Loucy (cell line): ENCODE data around the gene BORCS6.

Source experiments
- H2AFZ ChIP-seq: fragments of 200-600 bp; sonication (generic); 2 replicates; pipeline ENCODE4 v1.6.0; 2016; ENCODE audit warnings: antibody characterized with exemption, mild to moderate bottlenecking, low read length, moderate library complexity
- H3F3A ChIP-seq: fragments of 200-600 bp; 2 replicates; pipeline ENCODE4 v1.6.0; 2016; ENCODE audit warnings: antibody characterized with exemption, low read depth, mild to moderate bottlenecking
- H3K27me3 ChIP-seq: fragments of 200-600 bp; sonication (generic); 2 replicates; pipeline ENCODE4 v1.6.1; 2014; ENCODE audit warnings: low read length, mild to moderate bottlenecking; ENCODE audit not compliant: insufficient read depth, poor library complexity, severe bottlenecking
- H3K36me3 ChIP-seq: fragments of 200-600 bp; sonication (generic); 2 replicates; pipeline ENCODE4 v1.6.1; 2016; ENCODE audit warnings: low read length; ENCODE audit not compliant: insufficient read depth
- H3K4me1 ChIP-seq: fragments of 200-600 bp; sonication (generic); 2 replicates; pipeline ENCODE4 v1.5.1; 2014; ENCODE audit warnings: low read length, mild to moderate bottlenecking; ENCODE audit not compliant: insufficient read depth, poor library complexity, severe bottlenecking
- H3K4me2 ChIP-seq: fragments of 200-600 bp; sonication (generic); 2 replicates; pipeline ENCODE4 v1.6.0; 2014; ENCODE audit warnings: antibody characterized with exemption, low read length, low read depth, mild to moderate bottlenecking; ENCODE audit not compliant: poor library complexity, severe bottlenecking
- H3K4me3 ChIP-seq: fragments of 200-600 bp; sonication (generic); 2 replicates; pipeline ENCODE4 v1.5.1; 2014; ENCODE audit warnings: low read length, mild to moderate bottlenecking, mixed read lengths; ENCODE audit not compliant: poor library complexity, severe bottlenecking
- H3K79me2 ChIP-seq: fragments of 200-600 bp; sonication (generic); 2 replicates; pipeline ENCODE4 v1.6.1; 2014; ENCODE audit warnings: low read length; ENCODE audit not compliant: insufficient read depth
- H3K9ac ChIP-seq: fragments of 200-600 bp; sonication (generic); 2 replicates; pipeline ENCODE4 v1.6.0; 2014; ENCODE audit warnings: mild to moderate bottlenecking, low read depth, low read length, moderate library complexity; ENCODE audit not compliant: poor library complexity, severe bottlenecking
- H3K9me2 ChIP-seq: fragments of 200-600 bp; sonication (generic); replicated peaks from 2 replicates; pipeline ENCODE4 v1.6.1; 2016; ENCODE audit warnings: low read depth, low read length, mixed read lengths
- H3K9me3 ChIP-seq: fragments of 200-600 bp; sonication (generic); 2 replicates; pipeline ENCODE4 v1.6.1; 2014; ENCODE audit warnings: mild to moderate bottlenecking, antibody characterized with exemption, low read length, low read depth; ENCODE audit not compliant: insufficient read depth
- H4K20me1 ChIP-seq: fragments of 200-600 bp; sonication (generic); 2 replicates; pipeline ENCODE4 v1.6.0; 2014; ENCODE audit warnings: antibody characterized with exemption, low read length, mild to moderate bottlenecking; ENCODE audit not compliant: insufficient read depth, poor library complexity, severe bottlenecking
- EZH2phosphoT487 ChIP-seq: fragments of 200-600 bp; IDR thresholded peaks from 2 replicates; pipeline ENCODE4 v1.6.1; 2018; ENCODE audit warnings: antibody characterized with exemption, mild to moderate bottlenecking, moderate library complexity, borderline replicate concordance
- TF ChIP-seq, protein P1 (sequence below): fragments of 200-600 bp; sonication (generic); conservative IDR thresholded peaks from 2 replicates; pipeline ENCODE4 v1.5.1; 2014; ENCODE audit warnings: mild to moderate bottlenecking, antibody characterized with exemption, low read length

BORCS6 gene

DNA sequence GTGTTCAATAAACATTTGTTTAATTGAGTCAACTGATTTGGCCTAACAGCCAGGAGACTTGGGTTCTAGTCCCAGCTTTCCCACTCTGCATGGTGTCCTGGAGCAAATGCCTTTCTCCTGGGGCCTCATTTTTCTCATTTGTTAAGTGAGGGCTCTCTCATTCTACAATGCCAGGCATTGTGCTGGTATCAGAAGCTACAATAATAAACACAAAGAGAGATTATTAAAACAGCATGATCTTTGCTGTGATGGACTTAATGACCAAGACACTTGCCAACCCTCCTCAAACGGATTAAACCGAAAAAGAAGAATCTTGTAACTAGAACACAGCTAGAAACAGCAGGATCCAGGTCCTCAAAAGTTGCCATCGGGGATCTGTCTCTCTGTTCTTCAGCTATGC, 22.5 kb downstream of the BORCS6 start:
- H3K4me2 ChIP-seq: no peak overlapping the region
- no peaks in the 10 kb centered on the region for H3K36me3 ChIP-seq
- H2AFZ ChIP-seq: no peak overlapping the region
- no peaks in the 10 kb centered on the region for H3K9me2 ChIP-seq
- peaks cover 1% of the 10 kb centered on the region for H3K27me3 ChIP-seq
- H3K9ac ChIP-seq: no peak overlapping the region
- peaks cover 9% of the 10 kb centered on the region for H3K79me2 ChIP-seq
- TF ChIP-seq, protein P1, sequence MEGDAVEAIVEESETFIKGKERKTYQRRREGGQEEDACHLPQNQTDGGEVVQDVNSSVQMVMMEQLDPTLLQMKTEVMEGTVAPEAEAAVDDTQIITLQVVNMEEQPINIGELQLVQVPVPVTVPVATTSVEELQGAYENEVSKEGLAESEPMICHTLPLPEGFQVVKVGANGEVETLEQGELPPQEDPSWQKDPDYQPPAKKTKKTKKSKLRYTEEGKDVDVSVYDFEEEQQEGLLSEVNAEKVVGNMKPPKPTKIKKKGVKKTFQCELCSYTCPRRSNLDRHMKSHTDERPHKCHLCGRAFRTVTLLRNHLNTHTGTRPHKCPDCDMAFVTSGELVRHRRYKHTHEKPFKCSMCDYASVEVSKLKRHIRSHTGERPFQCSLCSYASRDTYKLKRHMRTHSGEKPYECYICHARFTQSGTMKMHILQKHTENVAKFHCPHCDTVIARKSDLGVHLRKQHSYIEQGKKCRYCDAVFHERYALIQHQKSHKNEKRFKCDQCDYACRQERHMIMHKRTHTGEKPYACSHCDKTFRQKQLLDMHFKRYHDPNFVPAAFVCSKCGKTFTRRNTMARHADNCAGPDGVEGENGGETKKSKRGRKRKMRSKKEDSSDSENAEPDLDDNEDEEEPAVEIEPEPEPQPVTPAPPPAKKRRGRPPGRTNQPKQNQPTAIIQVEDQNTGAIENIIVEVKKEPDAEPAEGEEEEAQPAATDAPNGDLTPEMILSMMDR: no peak
- TF ChIP-seq EZH2phosphoT487: no peak
- peaks cover 15% of the 10 kb centered on the region for H3K4me1 ChIP-seq
- H3F3A ChIP-seq: peaks cover 4% of the 10 kb centered on the region; the same call in 1 of the 2 replicates
- no peak overlapping the region for H3K4me3 ChIP-seq
- no peaks in the 10 kb centered on the region for H3K9me3 ChIP-seq
- peaks cover 2% of the 10 kb centered on the region for H4K20me1 ChIP-seq

DNA sequence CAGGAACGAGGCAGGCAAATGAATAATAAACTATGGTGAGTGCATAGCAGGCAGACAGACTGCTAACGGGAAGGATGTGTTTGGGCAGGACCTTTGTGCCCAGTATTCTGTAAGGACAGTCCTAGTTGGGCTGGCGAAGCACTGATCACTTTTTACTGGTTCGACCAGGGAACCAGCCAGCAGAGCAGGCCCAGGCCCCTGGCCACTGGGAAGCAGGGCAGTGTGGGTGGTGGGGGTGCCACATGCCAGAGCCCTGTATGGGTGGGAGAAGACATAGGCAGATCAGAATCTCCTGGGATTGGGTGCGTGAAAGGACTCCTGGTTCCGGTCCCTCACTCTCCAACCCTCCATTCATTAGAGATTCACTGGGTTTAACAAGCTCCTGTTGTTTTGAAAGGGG, 23.2 kb downstream of the BORCS6 start:
- H3K9ac ChIP-seq: no peak overlapping the region
- H3K9me3 ChIP-seq: no peaks in the 10 kb centered on the region
- no peaks in the 10 kb centered on the region; the same call in 1 of the 2 replicates for H3F3A ChIP-seq

DNA sequence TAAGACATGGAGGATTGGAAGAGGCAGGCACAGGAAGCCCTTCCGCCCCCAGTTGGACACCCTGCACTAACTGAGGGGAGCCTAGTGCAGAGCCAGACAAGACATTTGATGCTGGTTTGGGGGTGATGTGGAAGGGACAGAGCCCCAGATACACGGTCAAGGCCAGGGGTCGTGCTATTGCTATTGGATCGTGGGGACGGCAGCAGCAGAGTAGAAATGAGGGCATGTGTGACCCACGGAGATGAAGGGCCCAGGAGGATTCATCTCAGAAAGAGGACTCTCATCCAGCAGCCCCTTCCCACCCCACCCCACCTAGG, 25.2 kb downstream of the BORCS6 start:
- Histone ChIP-seq H3K36me3 (no peaks in the 10 kb centered on the region), H3K4me3 (no peak overlapping the region), H2AFZ (no peak overlapping the region), H3F3A (peaks cover 2% of the 10 kb centered on the region; the same call in 1 of the 2 replicates), H3K27me3 (peaks cover 4% of the 10 kb centered on the region), H3K9me3 (no peaks in the 10 kb centered on the region), H3K9me2 (no peaks in the 10 kb centered on the region), H3K79me2 (peaks cover 34% of the 10 kb centered on the region), H3K4me1 (peaks cover 30% of the 10 kb centered on the region), H3K9ac (peak overlapping the region; percentile 94), H3K4me2 (no peak overlapping the region), H4K20me1 (peaks cover 28% of the 10 kb centered on the region)
- no peak for TF ChIP-seq EZH2phosphoT487
- TF ChIP-seq, protein P1: no peak

More for the DNA sequence above, 23.2 kb downstream of the BORCS6 start:
- no peak overlapping the region for H2AFZ ChIP-seq
- peaks cover 17% of the 10 kb centered on the region for H3K79me2 ChIP-seq
- H3K4me3 ChIP-seq: no peak overlapping the region
- no peaks in the 10 kb centered on the region for H3K36me3 ChIP-seq
- TF ChIP-seq EZH2phosphoT487: no peak
- TF ChIP-seq, protein P1: no peak
- peaks cover 4% of the 10 kb centered on the region for H3K27me3 ChIP-seq
- no peak overlapping the region for H3K4me2 ChIP-seq
- H3K4me1 ChIP-seq: peaks cover 19% of the 10 kb centered on the region
- H4K20me1 ChIP-seq: peaks cover 10% of the 10 kb centered on the region
- H3K9me2 ChIP-seq: no peaks in the 10 kb centered on the region
